ENCODE results near the gene ABLIM1.
"Not testable (repeated sequence)": the region's sequence is repeated elsewhere in the genome, so short reads cannot be mapped to it uniquely, and the experiment has no call there.

Gene ABLIM1
- total RNA-seq = 230 reads per million, percentile 93 among the genes with 10 or more reads in this experiment

GRCh38 chr10:114658175-114658574 lies at the start of gene ABLIM1:
Gene ABLIM1 (minus strand): TSS chr10:114658275. CDS start chr10:114658200, 75 bp downstream.
- no peak for DNase-seq

GRCh38 chr10:114706458-114707055 lies 48.5 kb upstream of the ABLIM1 start:
- no peak for DNase-seq

GRCh38 chr10:114704679-114705078 lies 46.6 kb upstream of the ABLIM1 start:
- DNase-seq = no peak

GRCh38 chr10:114703377-114704107 lies 45.5 kb upstream of the ABLIM1 start:
- DNase-seq = no peak

- no peak for DNase-seq
These were observed 40.4 kb upstream of the ABLIM1 start for GRCh38 chr10:114698271-114699061.

DNA sequence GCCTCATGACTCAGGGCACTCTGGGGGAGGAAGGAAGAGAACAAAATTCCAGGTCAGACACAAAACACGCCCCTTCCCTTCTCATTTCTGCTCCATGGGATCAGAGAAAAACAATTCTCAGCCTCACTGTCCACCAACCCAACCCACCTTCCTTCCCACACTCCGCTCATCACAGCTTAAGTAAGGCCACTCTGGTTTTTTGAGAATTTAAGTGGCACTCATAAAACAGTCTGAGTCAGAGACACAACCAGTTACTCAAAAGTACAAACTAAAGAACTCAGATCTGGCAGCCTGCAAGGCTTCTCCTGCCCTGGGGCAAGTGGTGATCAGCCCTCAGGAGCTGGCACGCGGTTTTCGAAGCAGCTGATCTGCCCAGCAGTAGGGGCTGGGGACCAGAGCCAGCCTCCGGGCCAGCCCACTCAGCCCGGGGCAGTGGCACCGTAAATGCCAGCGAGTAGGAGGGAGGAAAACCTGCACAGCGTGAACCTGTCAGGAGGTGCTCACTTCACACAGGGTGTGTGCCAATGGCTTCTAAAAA lies 39.1 kb upstream of the ABLIM1 start:
- no peak for DNase-seq

- DNase-seq = not testable (repeated sequence)
These were observed 38.2 kb upstream of the ABLIM1 start for GRCh38 chr10:114696301-114696700.

DNA sequence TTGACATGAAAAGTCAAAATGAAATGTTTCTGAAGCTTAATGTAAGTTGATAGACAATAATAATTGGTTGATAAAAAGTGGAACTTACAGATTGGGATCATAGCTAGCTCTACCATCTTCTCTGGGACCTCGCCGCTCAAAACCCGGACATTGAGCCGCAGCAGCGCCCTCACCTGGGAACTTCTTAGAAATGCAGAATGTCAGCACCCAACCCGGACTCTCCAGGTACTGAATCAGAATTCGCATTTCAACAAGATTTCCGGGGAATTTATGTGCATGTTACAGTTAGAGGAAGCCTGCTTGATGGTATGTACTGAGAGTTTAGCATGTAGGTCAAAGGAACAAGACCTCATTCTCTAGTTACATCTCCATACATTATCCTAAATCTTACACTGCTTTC lies 36.7 kb upstream of the ABLIM1 start:
- no peak for DNase-seq

DNA sequence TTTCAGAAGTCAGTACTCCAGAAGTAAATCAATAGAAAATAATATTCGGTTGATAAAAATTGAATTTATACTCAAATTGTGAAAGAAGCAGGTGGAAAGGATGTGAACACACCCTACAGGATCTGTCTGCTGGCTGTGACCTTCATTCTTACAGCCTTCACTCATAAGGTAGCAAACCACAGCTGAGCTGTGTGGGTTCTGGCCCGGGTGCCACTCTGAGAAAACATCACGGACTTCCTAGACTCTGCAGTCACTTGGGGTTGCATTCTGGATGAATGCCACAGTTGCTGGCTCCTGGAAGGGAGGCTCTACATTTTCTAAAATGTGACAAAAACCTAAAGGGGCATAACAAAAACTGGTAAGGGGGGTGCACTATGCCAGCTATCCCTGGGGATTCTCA lies 36.0 kb upstream of the ABLIM1 start:
- no peak for DNase-seq

GRCh38 chr10:114691442-114691941 lies 33.4 kb upstream of the ABLIM1 start:
- no peak for DNase-seq

DNA sequence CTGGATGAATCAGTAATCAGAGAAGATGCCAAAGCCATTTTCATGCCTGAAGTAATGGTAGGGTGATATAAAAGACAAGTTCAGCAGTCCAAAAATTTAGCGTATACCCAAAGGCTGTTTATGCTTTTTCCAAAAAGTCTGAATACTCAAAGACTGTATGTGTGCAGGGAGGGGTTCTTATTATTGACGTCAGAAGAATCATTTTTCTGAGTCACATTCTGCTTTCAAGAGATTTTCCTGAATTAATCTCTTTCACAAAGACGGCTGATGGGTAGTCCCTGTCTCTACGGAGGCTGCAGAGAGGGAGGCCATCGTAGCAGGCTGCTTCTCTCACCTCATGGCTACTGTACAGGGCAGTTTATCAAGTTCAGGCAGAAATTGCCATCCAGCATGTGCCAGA lies 30.7 kb upstream of the ABLIM1 start:
- no peak for DNase-seq

GRCh38 chr10:114687459-114687858 lies 29.4 kb upstream of the ABLIM1 start:
- no peak for DNase-seq

GRCh38 chr10:114686013-114686412 lies 27.9 kb upstream of the ABLIM1 start:
- no peak for DNase-seq

- no peak for DNase-seq
These were observed 27.4 kb upstream of the ABLIM1 start for GRCh38 chr10:114685456-114685855.

- no peak for DNase-seq
These were observed 26.7 kb upstream of the ABLIM1 start for GRCh38 chr10:114684822-114685209.

DNA sequence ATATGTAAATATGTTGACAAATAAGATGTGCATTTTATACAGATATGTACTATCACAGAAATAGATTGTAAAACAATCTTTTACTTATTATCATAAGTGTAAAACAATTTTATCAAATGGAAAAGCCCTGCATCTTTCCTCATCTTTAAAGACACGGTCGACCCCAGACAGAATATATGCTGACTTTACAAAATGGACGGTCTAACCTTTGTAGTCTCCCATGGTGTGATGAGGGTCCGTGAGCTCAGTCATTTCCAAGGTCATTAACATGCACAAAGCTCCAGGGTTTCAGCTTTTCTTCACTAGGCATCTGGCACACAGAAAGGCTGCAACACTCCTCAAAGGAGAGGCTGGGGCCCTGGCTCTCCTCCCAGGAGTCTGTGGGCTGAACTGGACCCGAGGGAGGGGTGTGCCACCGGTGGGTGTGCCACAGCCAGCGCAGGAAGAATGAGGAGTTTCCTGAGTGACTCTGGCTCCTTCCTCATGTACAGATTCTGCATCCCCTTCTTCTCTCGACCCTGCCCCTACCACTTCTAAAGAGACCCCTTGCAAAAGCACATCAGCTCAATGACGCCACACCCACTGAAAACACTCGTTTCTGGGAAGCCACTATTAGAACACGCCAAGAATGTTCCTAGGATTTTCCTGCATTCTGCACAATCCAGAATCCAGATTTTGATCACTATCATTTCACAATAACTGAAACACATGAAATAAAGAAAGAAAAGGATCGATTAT lies 26.2 kb upstream of the ABLIM1 start:
- no peak for DNase-seq

GRCh38 chr10:114683593-114683992 lies 25.5 kb upstream of the ABLIM1 start:
- DNase-seq = no peak

GRCh38 chr10:114683162-114683561 lies 25.1 kb upstream of the ABLIM1 start:
- DNase-seq = no peak

DNA sequence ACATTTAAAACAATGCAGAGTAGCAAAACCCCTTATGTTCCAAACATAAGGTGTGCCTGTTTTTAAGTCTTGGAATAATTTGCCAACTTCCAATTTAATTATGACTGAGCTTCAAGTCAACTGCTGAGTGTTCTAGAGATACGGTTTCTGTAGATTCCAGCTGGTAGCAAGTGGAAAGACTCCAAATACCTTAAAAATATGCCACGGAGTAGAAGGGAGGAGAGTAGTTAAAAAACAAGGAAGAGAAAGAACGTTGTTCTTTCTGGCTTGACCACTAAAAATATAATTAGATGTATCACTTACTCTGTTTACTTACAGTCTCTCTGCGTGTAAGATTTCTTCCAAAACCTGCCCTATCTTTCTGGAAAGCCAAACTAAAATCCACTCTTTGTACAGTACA lies 24.5 kb upstream of the ABLIM1 start:
- DNase-seq = no peak

GRCh38 chr10:114682121-114682520 lies 24.0 kb upstream of the ABLIM1 start:
- DNase-seq = no peak

- no peak for DNase-seq
These were observed 23.5 kb upstream of the ABLIM1 start for GRCh38 chr10:114681542-114681941.

DNA sequence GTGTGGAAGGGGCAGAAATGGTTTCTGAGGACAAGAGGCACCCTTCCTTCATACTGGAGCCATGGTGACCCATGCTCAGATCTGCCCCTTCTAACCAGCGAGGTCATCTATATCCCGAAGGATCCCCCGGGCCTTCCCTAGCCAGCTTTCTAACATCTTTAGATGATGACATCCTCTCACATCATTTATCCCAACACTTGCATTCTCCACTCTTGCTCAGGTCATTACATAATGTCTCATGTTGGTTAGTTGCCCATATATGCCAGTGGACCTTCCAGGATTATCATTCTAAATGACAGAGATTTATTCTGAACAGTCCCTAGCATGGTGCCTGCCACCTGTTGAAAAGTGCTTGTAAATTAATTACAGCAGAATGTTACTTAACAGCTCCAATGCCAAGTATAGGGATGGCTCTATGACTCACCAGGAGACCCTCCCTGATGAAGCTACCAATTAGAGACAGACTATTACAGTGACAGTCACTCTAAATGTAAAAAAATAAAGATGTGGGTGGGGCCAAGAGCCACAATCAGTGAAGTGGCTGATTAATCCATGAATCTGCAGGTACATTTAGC lies 22.6 kb upstream of the ABLIM1 start:
- DNase-seq = no peak
